HG03565 (cell line): ENCODE measurements around the gene PPP1R10.
A peak's percentile ranks its signal among the peaks of the same experiment; 100 is the strongest.

Experiments used
- ATAC-seq: cut with Tn5 transposase; IDR thresholded peaks from one replicate; pipeline ENCODE4 v1.9.1; 2021; ENCODE audit warnings: mild to moderate bottlenecking, moderate library complexity; ENCODE audit not compliant: unreplicated experiment

Gene PPP1R10

GRCh38 chr6:30557683-30557981, 59.4 kb downstream of the PPP1R10 start:
- ATAC-seq = no peak

DNA sequence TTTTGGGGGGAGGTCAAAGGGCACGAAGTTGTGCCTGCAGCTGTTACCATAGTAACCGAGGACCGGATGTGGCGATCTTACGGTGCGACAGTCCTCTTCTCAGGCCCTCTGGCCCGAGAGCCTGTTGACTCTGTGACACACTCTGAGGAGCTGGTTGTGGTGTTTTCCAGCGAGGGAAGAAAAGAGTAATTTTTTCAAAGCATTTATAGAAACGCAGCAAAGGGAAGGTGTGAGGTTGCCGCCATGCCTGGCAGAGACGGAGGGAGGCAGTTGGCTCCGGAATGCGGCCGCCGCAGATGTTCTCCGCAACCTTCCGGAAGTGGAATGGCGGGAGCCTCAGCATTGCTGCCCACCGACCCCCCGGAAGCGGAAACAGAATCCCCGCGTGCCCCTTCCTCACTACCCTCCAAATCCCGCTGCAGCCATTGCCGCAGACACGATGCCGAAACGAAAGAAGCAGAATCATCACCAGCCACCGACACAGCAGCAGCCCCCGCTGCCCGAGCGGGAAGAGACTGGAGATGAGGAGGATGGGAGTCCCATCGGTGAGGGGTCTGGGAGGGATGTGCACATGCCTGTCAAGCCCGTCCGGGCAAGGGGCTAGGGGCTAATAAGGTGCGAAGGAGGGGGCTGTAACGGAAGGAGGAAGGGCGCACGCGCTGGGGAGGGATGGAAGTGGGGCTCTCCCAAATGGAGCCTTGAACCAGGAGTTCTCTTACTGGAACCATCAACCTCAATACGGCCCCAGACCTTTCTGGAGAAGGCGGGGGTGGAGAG, 59.9 kb downstream of the PPP1R10 start, which contains the start of gene PRR3:
PRR3 (plus strand) TSS at position 390 of the 777 bp plus-strand sequence; CDS start at position 440, 50 bp downstream.
- peak; percentile 39 for ATAC-seq

DNA sequence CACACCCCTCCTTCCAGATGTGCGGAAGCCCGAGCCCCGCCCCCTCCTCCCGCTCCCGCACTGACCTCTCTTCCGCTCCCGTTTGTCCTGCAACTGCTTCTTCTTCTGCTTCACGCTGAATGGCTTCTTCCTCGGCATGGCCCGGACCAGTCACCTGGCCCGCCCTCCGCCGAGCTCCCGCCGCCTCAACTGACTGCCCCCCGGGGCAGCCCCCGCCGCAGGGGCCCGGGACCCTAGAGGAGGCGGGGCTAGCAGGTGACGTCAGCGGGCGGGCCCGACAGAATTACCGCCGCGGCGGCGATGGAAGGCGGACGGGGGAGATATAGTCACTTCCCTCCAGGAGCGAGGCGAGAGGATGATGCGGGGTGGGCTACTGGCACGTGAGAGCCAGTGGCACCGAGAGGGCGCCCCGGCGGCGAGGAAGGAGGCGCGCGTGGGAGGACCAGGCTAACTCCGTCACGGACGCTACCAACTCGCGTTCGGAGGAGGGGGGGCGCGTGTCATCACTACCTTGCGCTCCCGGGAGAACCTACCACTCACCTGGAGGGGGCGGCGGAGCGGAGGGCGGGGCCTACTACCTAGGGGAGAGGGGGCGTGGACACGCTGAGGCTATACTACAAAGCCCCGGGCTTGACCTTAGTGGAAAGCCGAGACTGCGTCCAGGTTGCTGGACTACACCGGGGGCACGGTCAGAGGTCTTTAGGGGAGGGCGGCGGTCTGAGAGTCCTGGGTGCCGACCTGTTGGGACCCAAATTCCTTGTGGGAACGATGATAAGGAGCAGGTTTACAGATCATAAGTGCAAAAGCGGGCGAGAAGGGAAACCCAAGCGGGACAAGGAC, 60.8 kb downstream of the PPP1R10 start, which contains the start of gene GNL1:
GNL1 (minus strand) TSS at position 424 of the 840 bp plus-strand sequence; CDS start at position 138, 286 bp downstream.
- peak; percentile 53 for ATAC-seq

DNA sequence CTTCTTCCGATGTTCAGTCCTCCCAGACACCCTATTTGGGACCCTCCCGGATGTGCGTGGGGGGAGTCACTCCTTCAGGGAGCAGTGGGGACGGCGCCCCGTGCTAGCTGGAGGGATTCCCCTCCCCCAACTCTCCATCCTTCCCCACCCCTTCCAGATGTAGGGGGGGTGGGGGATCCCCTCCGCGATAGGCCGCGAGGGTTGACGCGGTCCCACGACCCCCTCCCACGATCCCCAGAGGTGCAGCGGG, 61.3 kb downstream of the PPP1R10 start:
- ATAC-seq = no peak

- ATAC-seq = no peak
These were observed 61.9 kb downstream of the PPP1R10 start for GRCh38 chr6:30554962-30555815.

- no peak for ATAC-seq
These were observed 62.6 kb downstream of the PPP1R10 start for GRCh38 chr6:30554404-30554803.
